22Rv1 (cell line): ENCODE results near the gene USP34.
A peak's percentile ranks its signal among the peaks of the same experiment; 100 is the strongest.
"Not testable (repeated sequence)": the region's sequence is repeated elsewhere in the genome, so short reads cannot be mapped to it uniquely, and the experiment has no call there.

Experiments used
- H3K27ac ChIP-seq: fragments of 450-650 bp; 2 replicates; pipeline ENCODE4 v1.5.1; 2017
- ZFX ChIP-seq: fragments of 450-650 bp; IDR thresholded peaks from 2 replicates; pipeline ENCODE4 v1.6.1; 2017; ENCODE audit warnings: antibody characterized with exemption, borderline replicate concordance
- TF ChIP-seq, protein P1 (sequence below): fragments of 450-650 bp; IDR thresholded peaks from 2 replicates; pipeline ENCODE4 v1.5.1; 2017; ENCODE audit warnings: mild to moderate bottlenecking

The USP34 gene

DNA sequence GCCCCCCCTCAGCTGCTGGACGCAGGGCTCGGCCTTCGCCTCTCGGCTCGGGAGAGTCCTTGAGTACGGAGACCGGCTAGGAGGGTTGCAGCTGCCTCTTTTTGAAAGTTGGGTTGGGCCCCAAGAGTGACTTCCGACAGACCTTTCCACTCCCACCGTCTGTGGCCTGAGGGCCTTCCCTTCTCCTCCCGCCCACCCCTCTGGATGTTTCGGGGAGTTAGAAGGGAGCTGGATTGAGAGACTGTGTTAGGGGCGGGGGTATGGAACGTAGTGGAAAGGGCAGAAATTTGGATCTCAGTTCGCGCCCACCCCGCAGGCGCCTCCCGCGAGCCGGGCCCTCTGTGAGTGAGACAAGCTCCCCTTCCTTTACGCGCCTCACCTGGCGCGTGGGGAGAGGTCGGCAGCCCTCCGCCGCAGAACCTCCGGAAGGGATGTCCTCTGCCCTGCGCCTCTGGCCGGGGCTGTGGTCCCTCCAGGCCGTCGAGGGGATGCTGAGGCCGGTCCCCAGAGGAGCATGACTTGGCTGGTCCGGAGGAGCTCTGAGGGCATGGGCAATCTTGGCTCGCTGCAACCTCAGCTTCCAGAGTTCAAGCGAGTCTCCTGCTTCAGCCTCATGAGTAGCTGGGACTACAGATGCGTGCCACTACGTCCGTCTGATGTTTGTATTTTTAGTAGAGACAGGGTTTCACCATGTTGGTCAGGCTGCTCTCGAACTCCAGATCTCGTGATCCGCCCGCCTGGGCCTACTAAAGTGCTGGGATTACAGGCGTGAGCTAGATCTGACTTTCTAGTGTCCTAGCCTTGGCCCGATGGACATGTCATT, 292.9 kb downstream of the USP34 start:
- TF ChIP-seq, protein P1, sequence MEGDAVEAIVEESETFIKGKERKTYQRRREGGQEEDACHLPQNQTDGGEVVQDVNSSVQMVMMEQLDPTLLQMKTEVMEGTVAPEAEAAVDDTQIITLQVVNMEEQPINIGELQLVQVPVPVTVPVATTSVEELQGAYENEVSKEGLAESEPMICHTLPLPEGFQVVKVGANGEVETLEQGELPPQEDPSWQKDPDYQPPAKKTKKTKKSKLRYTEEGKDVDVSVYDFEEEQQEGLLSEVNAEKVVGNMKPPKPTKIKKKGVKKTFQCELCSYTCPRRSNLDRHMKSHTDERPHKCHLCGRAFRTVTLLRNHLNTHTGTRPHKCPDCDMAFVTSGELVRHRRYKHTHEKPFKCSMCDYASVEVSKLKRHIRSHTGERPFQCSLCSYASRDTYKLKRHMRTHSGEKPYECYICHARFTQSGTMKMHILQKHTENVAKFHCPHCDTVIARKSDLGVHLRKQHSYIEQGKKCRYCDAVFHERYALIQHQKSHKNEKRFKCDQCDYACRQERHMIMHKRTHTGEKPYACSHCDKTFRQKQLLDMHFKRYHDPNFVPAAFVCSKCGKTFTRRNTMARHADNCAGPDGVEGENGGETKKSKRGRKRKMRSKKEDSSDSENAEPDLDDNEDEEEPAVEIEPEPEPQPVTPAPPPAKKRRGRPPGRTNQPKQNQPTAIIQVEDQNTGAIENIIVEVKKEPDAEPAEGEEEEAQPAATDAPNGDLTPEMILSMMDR = no peak
- no peak for TF ChIP-seq ZFX
- peak overlapping the region; percentile 87 for H3K27ac ChIP-seq

DNA sequence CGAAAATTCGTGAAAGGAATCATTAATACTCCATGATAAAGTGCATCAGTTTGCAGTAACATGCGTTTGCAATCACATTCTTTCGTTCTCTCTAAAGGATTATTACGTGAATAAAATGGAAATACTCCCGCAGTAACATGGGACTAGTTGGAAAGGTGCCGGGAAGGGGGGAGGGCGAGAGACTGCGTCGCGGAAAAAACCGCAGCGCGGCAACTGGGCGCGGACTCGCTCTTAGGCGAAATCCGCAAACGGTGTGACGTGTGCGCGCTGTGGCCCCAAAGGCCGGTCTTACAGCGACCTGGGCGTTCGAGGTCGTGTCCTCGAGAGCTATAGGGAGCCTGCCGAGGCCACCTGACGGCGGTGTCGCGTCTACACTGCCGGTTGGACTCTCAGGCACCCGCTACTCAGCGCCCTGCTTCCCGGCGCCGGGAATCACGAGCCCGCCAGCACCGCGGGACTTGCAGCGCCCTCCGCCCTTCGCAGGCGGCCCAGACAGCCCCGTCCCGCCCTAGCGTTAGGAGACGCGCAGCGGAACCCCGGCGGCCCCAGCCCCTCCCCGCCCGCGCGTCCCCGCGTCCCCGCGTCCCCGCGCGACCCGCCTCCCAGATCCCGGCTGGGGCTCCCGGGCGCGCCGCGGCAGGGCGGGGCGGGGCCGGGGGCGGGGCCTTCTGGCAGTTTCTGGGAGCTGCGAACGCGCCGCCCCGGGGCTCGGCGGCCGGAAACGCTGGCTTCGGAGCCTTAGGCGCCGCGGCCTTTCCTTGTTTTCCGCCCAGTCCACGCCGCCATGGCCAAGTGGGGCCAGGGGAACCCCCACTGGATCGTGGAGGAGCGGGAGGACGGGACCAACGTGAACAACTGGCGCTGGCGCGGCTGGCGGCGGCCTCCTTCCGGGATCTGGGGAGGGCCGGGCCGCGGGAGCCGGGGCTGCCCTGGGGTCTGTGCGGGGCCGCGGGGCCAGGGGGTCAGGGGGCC, 293.8 kb downstream of the USP34 start:
- TF ChIP-seq, protein P1 = no peak
- no peak for TF ChIP-seq ZFX
- peak overlapping the region; percentile 87 for H3K27ac ChIP-seq

DNA sequence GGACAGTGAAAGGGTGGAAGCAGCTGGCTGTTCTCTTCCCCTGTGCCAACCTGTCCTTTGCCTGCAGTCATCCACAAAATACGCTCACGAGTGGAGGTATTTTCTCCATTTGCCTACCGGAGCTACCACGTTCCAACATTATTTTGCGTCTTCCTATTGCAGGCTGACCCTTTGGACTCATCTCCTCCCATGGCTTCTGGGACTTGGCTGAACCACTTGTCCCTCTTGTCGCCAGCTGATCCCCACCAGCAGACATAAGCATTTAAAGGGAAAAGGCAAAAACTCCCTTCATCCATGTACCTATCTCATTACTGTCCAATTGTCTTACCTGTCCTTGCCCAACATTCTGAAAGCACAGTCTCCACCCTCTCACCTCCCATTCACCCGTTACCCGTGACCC, 295.9 kb downstream of the USP34 start:
- TF ChIP-seq, protein P1 = no peak
- TF ChIP-seq ZFX = no peak

DNA sequence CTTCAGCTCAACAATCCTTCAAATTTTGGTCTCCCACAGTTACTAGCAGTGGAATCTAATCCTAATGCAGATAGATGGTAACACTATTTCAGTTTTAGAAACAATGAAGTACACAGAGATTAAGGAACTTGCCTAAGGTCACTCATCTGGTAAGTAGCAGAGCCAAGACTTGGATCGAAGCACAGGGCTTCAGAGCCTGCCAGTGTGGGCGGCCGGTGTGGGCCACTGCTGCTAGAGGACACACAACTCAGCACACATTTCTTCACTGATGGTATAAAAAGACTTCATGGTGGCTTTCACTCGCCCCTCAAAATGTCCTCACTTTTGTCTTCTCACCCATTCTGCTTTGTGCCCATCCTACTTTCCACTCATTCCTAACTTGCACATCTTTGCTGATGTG, 297.8 kb downstream of the USP34 start:
- H3K27ac ChIP-seq = no peak overlapping the region
- TF ChIP-seq, protein P1 = no peak
- TF ChIP-seq ZFX = no peak

More for the DNA sequence above, 295.9 kb downstream of the USP34 start:
- H3K27ac ChIP-seq = no peak overlapping the region

DNA sequence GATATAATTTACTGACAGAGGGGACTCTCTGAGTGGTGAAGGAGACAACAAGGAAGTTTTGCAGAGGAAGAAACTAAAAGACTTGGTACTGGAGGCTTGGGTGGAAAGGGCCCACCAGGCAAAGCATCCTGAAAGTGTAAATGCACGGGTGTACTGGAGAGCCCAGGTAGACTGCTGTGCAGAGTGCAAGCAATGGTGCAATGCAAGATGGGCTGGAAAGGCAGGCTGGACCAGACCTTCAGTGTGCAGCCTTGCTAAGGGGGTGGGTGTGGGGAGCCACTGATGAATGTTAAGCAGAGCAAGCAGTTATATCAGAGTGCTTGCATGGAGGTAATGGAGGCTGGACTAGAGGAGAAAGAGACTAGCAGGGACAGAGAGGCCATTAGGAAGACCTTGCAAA, 298.2 kb downstream of the USP34 start:
- H3K27ac ChIP-seq = no peak overlapping the region
- TF ChIP-seq, protein P1 = no peak
- TF ChIP-seq ZFX = no peak

DNA sequence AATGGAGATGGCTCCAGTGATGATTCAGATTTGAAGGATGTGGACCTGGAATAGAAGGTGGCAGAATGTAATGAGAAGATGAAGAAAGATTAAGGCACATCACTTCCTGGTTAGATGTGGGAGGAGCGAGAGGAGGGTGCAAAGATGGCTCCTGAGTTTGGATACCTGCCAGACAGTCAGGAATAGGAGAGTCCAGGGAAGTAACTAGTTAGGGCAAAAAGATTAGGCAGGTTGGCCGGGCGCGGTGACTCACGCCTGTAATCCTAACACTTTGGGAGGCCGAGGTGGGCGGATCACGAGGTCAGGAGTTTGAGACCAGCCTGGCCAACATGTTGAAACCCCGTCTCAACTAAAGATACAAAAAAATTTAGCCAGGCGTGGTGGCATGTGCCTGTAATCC, 303.3 kb downstream of the USP34 start:
- no peak for TF ChIP-seq ZFX
- no peak overlapping the region for H3K27ac ChIP-seq

DNA sequence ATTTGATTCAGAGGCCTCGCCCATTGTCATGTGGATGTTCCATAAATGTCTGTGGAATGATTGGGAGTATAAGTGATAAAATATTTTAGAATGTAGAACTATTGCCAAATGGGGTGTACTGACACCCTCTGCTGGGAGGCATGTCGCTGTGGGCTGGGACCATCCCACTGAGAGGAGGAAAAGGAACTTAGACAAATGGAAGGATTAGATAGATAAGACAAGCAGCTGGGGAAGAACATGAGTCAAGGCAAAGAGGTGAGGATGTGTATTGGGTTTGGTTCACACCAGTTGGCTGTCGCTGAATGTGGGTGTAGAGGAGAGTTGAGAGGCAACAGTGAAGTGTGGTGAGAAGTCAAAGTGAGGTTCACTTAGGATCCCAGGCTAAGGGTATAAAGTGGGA, 304.9 kb downstream of the USP34 start:
- TF ChIP-seq, protein P1 = no peak
- TF ChIP-seq ZFX = no peak
- no peak overlapping the region for H3K27ac ChIP-seq

DNA sequence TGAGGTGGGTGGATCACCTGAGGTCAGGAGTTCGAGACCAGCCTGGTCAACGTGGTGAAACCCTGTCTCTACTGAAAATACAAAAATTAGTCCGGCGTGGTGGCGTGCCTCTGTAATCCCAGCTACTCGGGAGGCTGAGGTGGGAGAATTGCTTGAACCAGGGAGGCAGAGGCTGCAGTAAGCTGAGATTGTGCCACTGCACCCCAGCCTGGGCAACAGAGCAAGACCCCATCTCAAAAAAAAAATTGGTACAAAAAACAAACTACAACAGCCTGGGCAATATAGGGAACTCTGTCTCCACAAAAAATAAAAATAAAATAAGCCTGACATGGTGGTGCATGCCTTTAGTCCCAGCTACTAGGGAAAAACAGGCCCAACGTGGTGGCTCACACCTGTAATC, 305.8 kb downstream of the USP34 start:
- H3K27ac ChIP-seq = not testable (repeated sequence)
